Astrocyte (in vitro differentiated cells and primary cell): Measurements from ENCODE around the gene DOLPP1. TPM values are rescaled to one million over a fixed set of nuclear protein-coding genes. Genes with fewer than 3 reads are reported as not detected.

Source experiments
- DNase-seq: peaks from one replicate; pipeline ENCODE4 v3.0.0-alpha.2; 2010; ENCODE audit warnings: low read depth
- FAIRE-seq: peaks from 2 replicates; lab custom pipeline; 2011; peaks lifted over from hg19 to GRCh38; lab: Jason Lieb, UNC
- H2AFZ ChIP-seq: 2 replicates; pipeline ENCODE4 v1.6.0; 2012; ENCODE audit warnings: low read depth, low read length, inconsistent platforms
- H3K27ac ChIP-seq: 2 replicates; pipeline ENCODE4 v1.5.1; 2011; ENCODE audit warnings: low read depth, low read length, inconsistent platforms
- H3K27me3 ChIP-seq: 2 replicates; pipeline ENCODE4 v1.6.0; 2011; ENCODE audit warnings: low read length, inconsistent platforms; ENCODE audit not compliant: insufficient read depth
- H3K36me3 ChIP-seq: 2 replicates; pipeline ENCODE4 v1.5.1; 2011; ENCODE audit warnings: low read length, inconsistent platforms; ENCODE audit not compliant: insufficient read depth
- H3K4me1 ChIP-seq: 2 replicates; pipeline ENCODE4 v1.5.1; 2011; ENCODE audit warnings: low read length, inconsistent platforms; ENCODE audit not compliant: insufficient read depth
- H3K4me2 ChIP-seq: 2 replicates; pipeline ENCODE4 v1.6.0; 2012; ENCODE audit warnings: low read length, inconsistent platforms
- H3K4me3 ChIP-seq: 2 replicates; pipeline ENCODE4 v1.5.1; 2011; ENCODE audit warnings: low read depth, mild to moderate bottlenecking, low read length, inconsistent platforms; ENCODE audit not compliant: insufficient read depth
- H3K79me2 ChIP-seq: 2 replicates; pipeline ENCODE4 v1.6.0; 2012; ENCODE audit warnings: mild to moderate bottlenecking, low read length, inconsistent platforms; ENCODE audit not compliant: insufficient read depth
- H3K9ac ChIP-seq: 2 replicates; pipeline ENCODE4 v1.6.0; 2012; ENCODE audit warnings: mild to moderate bottlenecking, low read length, inconsistent platforms
- H3K9me3 ChIP-seq: 2 replicates; pipeline ENCODE4 v1.5.1; 2012; ENCODE audit warnings: low read depth, mild to moderate bottlenecking, low read length, inconsistent platforms; ENCODE audit not compliant: insufficient read depth
- H4K20me1 ChIP-seq: 2 replicates; pipeline ENCODE4 v1.6.0; 2012; ENCODE audit warnings: low read length, inconsistent platforms; ENCODE audit not compliant: insufficient read depth
- H3K27ac Mint-ChIP-seq: one replicate; pipeline ENCODE4 v1.8.0; 2021; ENCODE audit warnings: mild to moderate bottlenecking, mixed read lengths; ENCODE audit not compliant: unreplicated experiment
- H3K27me3 Mint-ChIP-seq: one replicate; pipeline ENCODE4 v1.8.0; 2021; ENCODE audit warnings: low read depth, mixed read lengths; ENCODE audit not compliant: unreplicated experiment
- H3K36me3 Mint-ChIP-seq: one replicate; pipeline ENCODE4 v1.8.0; 2021; ENCODE audit warnings: low read depth, mixed read lengths; ENCODE audit not compliant: unreplicated experiment
- H3K4me1 Mint-ChIP-seq: one replicate; pipeline ENCODE4 v1.8.0; 2021; ENCODE audit warnings: low read depth, mixed read lengths; ENCODE audit not compliant: unreplicated experiment
- H3K4me3 Mint-ChIP-seq: one replicate; pipeline ENCODE4 v1.8.0; 2021; ENCODE audit warnings: mild to moderate bottlenecking, moderate library complexity, mixed read lengths; ENCODE audit not compliant: unreplicated experiment
- H3K9me3 Mint-ChIP-seq: one replicate; pipeline ENCODE4 v1.8.0; 2021; ENCODE audit warnings: mild to moderate bottlenecking, mixed read lengths; ENCODE audit not compliant: unreplicated experiment
- EZH2 ChIP-seq: IDR thresholded peaks from 2 replicates; pipeline ENCODE4 v1.6.1; 2012; ENCODE audit warnings: mild to moderate bottlenecking, low read length, inconsistent platforms; ENCODE audit not compliant: insufficient read depth
- total RNA-seq: library from RNA; stranded (reverse); gene quantifications from 2 replicates; pipeline ENCODE4 v1.2.1, GENCODE V29; 2021
- TF ChIP-seq, protein P1 (sequence below): IDR thresholded peaks from 2 replicates; pipeline ENCODE4 v1.5.1; 2011; ENCODE audit warnings: low read depth, mild to moderate bottlenecking, inconsistent platforms, low read length, moderate library complexity; ENCODE audit not compliant: insufficient read depth

Gene DOLPP1
- total RNA-seq, 1 donor from 2014 or later: 17.9 TPM

GRCh38 chr9:129138144-129138462 lies 57.2 kb downstream of the DOLPP1 start:
- Histone ChIP-seq H3K79me2 (peaks cover 13% of the 10 kb centered on the region), H3K4me2 (no peak overlapping the region), H3K4me3 (no peak overlapping the region), H3K4me1 (peaks cover 48% of the 10 kb centered on the region), H4K20me1 (no peaks in the 10 kb centered on the region), H3K9me3 (no peaks in the 10 kb centered on the region), H3K27ac (no peak overlapping the region), H3K9ac (peak overlapping the region; percentile 97), H2AFZ (no peak overlapping the region), H3K36me3 (peaks cover 3% of the 10 kb centered on the region), H3K27me3 (no peaks in the 10 kb centered on the region)
- TF ChIP-seq, protein P1, sequence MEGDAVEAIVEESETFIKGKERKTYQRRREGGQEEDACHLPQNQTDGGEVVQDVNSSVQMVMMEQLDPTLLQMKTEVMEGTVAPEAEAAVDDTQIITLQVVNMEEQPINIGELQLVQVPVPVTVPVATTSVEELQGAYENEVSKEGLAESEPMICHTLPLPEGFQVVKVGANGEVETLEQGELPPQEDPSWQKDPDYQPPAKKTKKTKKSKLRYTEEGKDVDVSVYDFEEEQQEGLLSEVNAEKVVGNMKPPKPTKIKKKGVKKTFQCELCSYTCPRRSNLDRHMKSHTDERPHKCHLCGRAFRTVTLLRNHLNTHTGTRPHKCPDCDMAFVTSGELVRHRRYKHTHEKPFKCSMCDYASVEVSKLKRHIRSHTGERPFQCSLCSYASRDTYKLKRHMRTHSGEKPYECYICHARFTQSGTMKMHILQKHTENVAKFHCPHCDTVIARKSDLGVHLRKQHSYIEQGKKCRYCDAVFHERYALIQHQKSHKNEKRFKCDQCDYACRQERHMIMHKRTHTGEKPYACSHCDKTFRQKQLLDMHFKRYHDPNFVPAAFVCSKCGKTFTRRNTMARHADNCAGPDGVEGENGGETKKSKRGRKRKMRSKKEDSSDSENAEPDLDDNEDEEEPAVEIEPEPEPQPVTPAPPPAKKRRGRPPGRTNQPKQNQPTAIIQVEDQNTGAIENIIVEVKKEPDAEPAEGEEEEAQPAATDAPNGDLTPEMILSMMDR: no peak
- TF ChIP-seq EZH2: no peak
- Mint-ChIP-seq H3K27me3 (no peaks in the 10 kb centered on the region), H3K4me3 (no peak overlapping the region), H3K4me1 (peaks cover 42% of the 10 kb centered on the region), H3K9me3 (no peaks in the 10 kb centered on the region), H3K36me3 (peaks cover 5% of the 10 kb centered on the region), H3K27ac (peak overlapping the region; percentile 5)
- DNase-seq (no peak), FAIRE-seq (no peak)

GRCh38 chr9:129138476-129139232 lies 57.7 kb downstream of the DOLPP1 start:
- H3K36me3 ChIP-seq: peaks cover 3% of the 10 kb centered on the region
- H3K27ac ChIP-seq: peak overlapping the region; percentile 100
- no peaks in the 10 kb centered on the region for H3K27me3 Mint-ChIP-seq
- peak overlapping the region; percentile 72 for H3K4me3 Mint-ChIP-seq
- TF ChIP-seq EZH2: no peak
- TF ChIP-seq, protein P1: no peak
- H3K4me1 Mint-ChIP-seq: peaks cover 43% of the 10 kb centered on the region
- H3K27me3 ChIP-seq: no peaks in the 10 kb centered on the region
- peaks cover 19% of the 10 kb centered on the region for H3K79me2 ChIP-seq
- H3K4me2 ChIP-seq: peak overlapping the region; percentile 88
- FAIRE-seq (no peak), DNase-seq (peak; percentile 50)
- H2AFZ ChIP-seq: peak overlapping the region; percentile 48
- peaks cover 4% of the 10 kb centered on the region for H3K36me3 Mint-ChIP-seq
- H3K4me3 ChIP-seq: no peak overlapping the region
- H3K27ac Mint-ChIP-seq: peak overlapping the region; percentile 99
- peaks cover 54% of the 10 kb centered on the region for H3K4me1 ChIP-seq
- no peaks in the 10 kb centered on the region for H3K9me3 ChIP-seq
- H3K9me3 Mint-ChIP-seq: no peaks in the 10 kb centered on the region
- H3K9ac ChIP-seq: peak overlapping the region; percentile 97
- no peaks in the 10 kb centered on the region for H4K20me1 ChIP-seq
